GM15510 (cell line): ENCODE measurements around the gene AUH.

Source experiments
- POLR2A ChIP-seq: IDR thresholded peaks from 3 replicates; pipeline ENCODE4 v1.6.1; 2011; ENCODE audit warnings: borderline replicate concordance; ENCODE audit not compliant: insufficient read length; ENCODE audit errors: extremely low read depth

AUH gene

GRCh38 chr9:91285729-91286353 lies 75.9 kb downstream of the AUH start:
- TF ChIP-seq POLR2A = no peak

GRCh38 chr9:91282292-91282691 lies 79.4 kb downstream of the AUH start:
- no peak for TF ChIP-seq POLR2A

- TF ChIP-seq POLR2A = no peak
These were observed 82.2 kb downstream of the AUH start for GRCh38 chr9:91279296-91280204.

GRCh38 chr9:91276513-91276912 lies 85.2 kb downstream of the AUH start:
- TF ChIP-seq POLR2A = no peak

- no peak for TF ChIP-seq POLR2A
These were observed 86.1 kb downstream of the AUH start for GRCh38 chr9:91275655-91276054.

GRCh38 chr9:91274949-91275492 lies 86.7 kb downstream of the AUH start:
- no peak for TF ChIP-seq POLR2A

GRCh38 chr9:91273853-91274552 lies 87.7 kb downstream of the AUH start:
- no peak for TF ChIP-seq POLR2A

GRCh38 chr9:91271156-91271555 lies 90.6 kb downstream of the AUH start:
- TF ChIP-seq POLR2A = no peak

- no peak for TF ChIP-seq POLR2A
These were observed 91.7 kb downstream of the AUH start for GRCh38 chr9:91269907-91270491.

GRCh38 chr9:91266448-91266847 lies 95.3 kb downstream of the AUH start:
- no peak for TF ChIP-seq POLR2A

GRCh38 chr9:91265514-91265913 lies 96.2 kb downstream of the AUH start:
- TF ChIP-seq POLR2A = no peak

- no peak for TF ChIP-seq POLR2A
These were observed 100.3 kb downstream of the AUH start for GRCh38 chr9:91261417-91261816.

GRCh38 chr9:91259162-91259561 lies 102.6 kb downstream of the AUH start:
- no peak for TF ChIP-seq POLR2A

GRCh38 chr9:91258451-91258850 lies 103.3 kb downstream of the AUH start:
- no peak for TF ChIP-seq POLR2A

- no peak for TF ChIP-seq POLR2A
These were observed 105.5 kb downstream of the AUH start for GRCh38 chr9:91256235-91256634.

GRCh38 chr9:91255327-91255726 lies 106.4 kb downstream of the AUH start:
- TF ChIP-seq POLR2A = no peak

GRCh38 chr9:91253488-91253887 lies 108.2 kb downstream of the AUH start:
- TF ChIP-seq POLR2A = no peak
